MCF 10A (cell line): Measurements from ENCODE around the gene KLHL41. TPM values are rescaled to one million over a fixed set of nuclear protein-coding genes. Genes with fewer than 3 reads are reported as not detected.
A peak's percentile ranks its signal among the peaks of the same experiment; 100 is the strongest.

Source experiments
- BruUV-seq: library from RNA; stranded (reverse); fragments of 400-500 nt; replicated peaks from 2 replicates; lab custom pipeline; 2021; lab: Mats Ljungman, UMichigan
- CTCF ChIA-PET: fragments of 300-600 bp; sonication (Branson Sonifier 250); formaldehyde crosslinking; extraction: SDS; loops from one replicate; lab custom pipeline; 2021; ENCODE audit warnings: antibody characterized with exemption, inconsistent platforms; lab: Yijun Ruan, JAX
- POLR2A ChIA-PET: fragments of 300-600, 350-650 bp; sonication (Branson Sonifier 250); formaldehyde crosslinking; extraction: SDS; loops from one replicate; lab custom pipeline; 2020; ENCODE audit warnings: antibody characterized with exemption, inconsistent platforms; lab: Yijun Ruan, JAX
- DNase-seq: peaks from one replicate; pipeline ENCODE4 v3.0.0-alpha.2; 2018; ENCODE audit not compliant: unreplicated experiment
- H3K27ac Mint-ChIP-seq: one replicate; pipeline ENCODE4 v1.8.0; 2022; ENCODE audit warnings: mild to moderate bottlenecking, low read depth, mixed read lengths; ENCODE audit not compliant: unreplicated experiment
- H3K27me3 Mint-ChIP-seq: one replicate; pipeline ENCODE4 v1.8.0; 2022; ENCODE audit warnings: mixed read lengths; ENCODE audit not compliant: insufficient read depth, unreplicated experiment
- H3K36me3 Mint-ChIP-seq: one replicate; pipeline ENCODE4 v1.8.0; 2022; ENCODE audit warnings: mild to moderate bottlenecking, moderate library complexity, mixed read lengths; ENCODE audit not compliant: insufficient read depth, unreplicated experiment
- H3K4me1 Mint-ChIP-seq: one replicate; pipeline ENCODE4 v1.8.0; 2022; ENCODE audit warnings: mixed read lengths; ENCODE audit not compliant: insufficient read depth, unreplicated experiment
- H3K4me3 Mint-ChIP-seq: one replicate; pipeline ENCODE4 v1.8.0; 2022; ENCODE audit warnings: mild to moderate bottlenecking, moderate library complexity, mixed read lengths; ENCODE audit not compliant: unreplicated experiment
- H3K9me3 Mint-ChIP-seq: one replicate; pipeline ENCODE4 v1.8.0; 2022; ENCODE audit warnings: mixed read lengths; ENCODE audit not compliant: unreplicated experiment
- CTCF ChIP-seq: fragments of 200-600 bp; IDR thresholded peaks from one replicate; pipeline ENCODE4 v1.8.0; 2022; ENCODE audit warnings: antibody characterized with exemption, mild to moderate bottlenecking; ENCODE audit not compliant: unreplicated experiment
- intact Hi-C: fragments of 100-400 bp; cut with micrococcal nuclease; formaldehyde crosslinking; loops from 2 replicates; pipeline ENCODE4 v1.14.1; 2022
- total RNA-seq: library from RNA; stranded (reverse); gene quantifications from 2 replicates; pipeline ENCODE4 v1.2.3, GENCODE V29; 2022

Gene KLHL41
- total RNA-seq, 1 experiment from 2014 or later, result 0.35 TPM

DNA sequence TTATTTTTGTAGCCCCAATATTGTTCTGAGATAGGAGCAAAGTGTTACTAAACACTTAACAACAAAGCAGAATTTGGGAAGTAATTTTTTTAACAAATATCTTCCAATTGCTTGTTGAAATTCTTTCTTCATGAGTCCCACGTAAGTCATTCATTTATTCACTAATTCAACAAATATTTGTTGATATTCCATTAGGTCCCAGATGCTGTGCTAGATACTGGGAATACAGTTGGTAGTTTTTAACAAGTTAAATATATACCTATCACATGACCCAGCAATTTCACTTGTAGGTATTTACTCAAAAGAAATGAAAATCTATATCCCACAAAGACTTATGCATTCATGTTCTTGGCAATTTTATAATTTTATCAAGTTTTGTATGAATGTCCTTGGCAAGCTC, 37.3 kb upstream of the KLHL41 start:
- Mint-ChIP-seq H3K27me3 (no peaks in the 10 kb centered on the region), H3K9me3 (no peaks in the 10 kb centered on the region), H3K4me1 (no peaks in the 10 kb centered on the region), H3K36me3 (no peaks in the 10 kb centered on the region), H3K4me3 (no peak overlapping the region), H3K27ac (no peak overlapping the region)
- no peak for TF ChIP-seq CTCF
- intact Hi-C loops, result no loop called here
- no peak for DNase-seq
- ChIA-PET CTCF (interaction anchor here (0.5 to 1.5 kb wide), 2 partner anchors 20 to 340 kb away, joined by 3 to 7 read pairs; no protein-coding TSS in a partner anchor), POLR2A (interaction anchor here (1.3 kb wide), 1 partner anchor 26 kb away, joined by 3 read pairs; no protein-coding TSS in a partner anchor)
- BruUV-seq, result no TSS peak

GRCh38 chr2:169476459-169476858, 33.0 kb upstream of the KLHL41 start:
- H3K4me1 Mint-ChIP-seq, result peaks cover 7% of the 10 kb centered on the region
- peak; percentile 68 for DNase-seq
- POLR2A ChIA-PET, result interaction anchor here (4.5 kb wide), 1 partner anchor 13 kb away, joined by 18 read pairs; no protein-coding TSS in a partner anchor
- H3K4me3 Mint-ChIP-seq, result no peak overlapping the region
- H3K27ac Mint-ChIP-seq, result no peak overlapping the region
- no peaks in the 10 kb centered on the region for H3K36me3 Mint-ChIP-seq
- no peak for TF ChIP-seq CTCF
- CTCF ChIA-PET, result interaction anchor here (1.1 kb wide), 1 partner anchor 24 kb away, joined by 3 read pairs; no protein-coding TSS in a partner anchor
- BruUV-seq, result no TSS peak
- intact Hi-C loops, result no loop called here
- H3K9me3 Mint-ChIP-seq, result no peaks in the 10 kb centered on the region
- no peaks in the 10 kb centered on the region for H3K27me3 Mint-ChIP-seq

DNA sequence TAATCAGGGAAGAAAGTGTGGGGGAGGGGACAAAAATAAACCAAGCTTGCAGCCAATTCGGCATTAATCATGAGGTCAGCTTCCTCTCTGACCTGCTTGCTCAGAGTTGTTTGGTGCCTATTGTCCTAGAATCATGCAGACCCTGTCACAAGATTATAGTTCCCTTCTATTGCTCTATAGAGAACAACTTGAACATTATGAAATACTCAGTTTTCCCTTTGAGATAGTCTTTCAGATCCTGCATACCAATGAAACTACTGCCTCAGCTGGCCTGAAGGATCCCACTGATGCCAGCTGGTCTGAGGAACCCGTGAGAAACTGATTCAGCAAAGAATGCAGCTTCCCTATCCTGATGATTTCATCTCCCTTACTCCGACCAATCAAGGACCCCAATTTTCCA, 31.2 kb upstream of the KLHL41 start:
- BruUV-seq, result no TSS peak
- Mint-ChIP-seq H3K4me1 (peaks cover 12% of the 10 kb centered on the region), H3K27ac (peak overlapping the region; percentile 71), H3K9me3 (no peaks in the 10 kb centered on the region), H3K27me3 (no peaks in the 10 kb centered on the region), H3K36me3 (peaks cover 7% of the 10 kb centered on the region), H3K4me3 (peak overlapping the region; percentile 90)
- POLR2A ChIA-PET, result interaction anchor here (0.7 to 4.5 kb wide), 3 partner anchors 11 to 53 kb away, joined by 3 to 18 read pairs (median 15); no protein-coding TSS in a partner anchor
- TF ChIP-seq CTCF, result no peak
- DNase-seq, result no peak
- CTCF ChIA-PET, result interaction anchor here (0.6 to 1.5 kb wide), 4 partner anchors 9 to 466 kb away, joined by 3 to 4 read pairs (median 3); no protein-coding TSS in a partner anchor
- intact Hi-C loops, result no loop called here

GRCh38 chr2:169478745-169479256, 30.7 kb upstream of the KLHL41 start:
- peaks cover 7% of the 10 kb centered on the region for H3K36me3 Mint-ChIP-seq
- CTCF ChIA-PET, result interaction anchor here (0.6 to 1.9 kb wide), 6 partner anchors 10 to 323 kb away, joined by 3 to 11 read pairs (median 4); no protein-coding TSS in a partner anchor
- H3K27me3 Mint-ChIP-seq, result no peaks in the 10 kb centered on the region
- H3K9me3 Mint-ChIP-seq, result no peaks in the 10 kb centered on the region
- peak overlapping the region; percentile 71 for H3K27ac Mint-ChIP-seq
- no peak for DNase-seq
- BruUV-seq, result no TSS peak
- intact Hi-C loops, result no loop called here
- TF ChIP-seq CTCF, result no peak
- peaks cover 12% of the 10 kb centered on the region for H3K4me1 Mint-ChIP-seq
- H3K4me3 Mint-ChIP-seq, result peak overlapping the region; percentile 90
- POLR2A ChIA-PET, result interaction anchor here (0.7 to 4.5 kb wide), 3 partner anchors 11 to 1342 kb away, joined by 3 to 18 read pairs (median 15); no protein-coding TSS in a partner anchor
